ENCODE results near the gene SP5.
A peak's percentile ranks its signal among the peaks of the same experiment; 100 is the strongest.
"Not testable (repeated sequence)": the region's sequence is repeated elsewhere in the genome, so short reads cannot be mapped to it uniquely, and the experiment has no call there.

Gene SP5

GRCh38 chr2:170715062-170715931, at the start of gene SP5:
Gene SP5, plus strand, starts transcription at chr2:170715337. Its CDS starts 176 bp downstream, at chr2:170715513.
- DNase-seq (ENCODE audit: low spot score) = peak; percentile 11

DNA sequence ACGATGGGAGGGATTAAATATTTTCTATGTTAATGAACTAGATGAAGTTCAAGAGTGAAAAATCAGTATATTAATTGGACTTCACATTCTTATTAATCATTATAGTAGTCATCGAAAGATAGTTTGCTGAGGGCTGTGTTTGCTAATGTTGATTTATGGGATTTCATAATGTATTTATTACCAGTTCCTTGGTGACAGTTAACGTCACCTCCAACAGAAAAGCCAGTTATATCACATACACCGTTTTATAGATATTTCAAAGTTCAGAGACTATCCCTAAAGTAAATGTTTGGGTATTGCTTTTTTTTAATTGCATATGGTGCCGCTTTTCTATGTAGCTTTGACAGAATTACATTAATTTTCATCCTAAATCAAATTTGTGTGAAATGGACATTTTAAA, 49.4 kb upstream of the SP5 start:
- no peak for DNase-seq (ENCODE audit: low spot score)

- DNase-seq (ENCODE audit: low spot score) = no peak
Observed at GRCh38 chr2:170669909-170670308, 45.2 kb upstream of the SP5 start.

GRCh38 chr2:170670651-170671050, 44.5 kb upstream of the SP5 start:
- no peak for DNase-seq (ENCODE audit: low spot score)

DNA sequence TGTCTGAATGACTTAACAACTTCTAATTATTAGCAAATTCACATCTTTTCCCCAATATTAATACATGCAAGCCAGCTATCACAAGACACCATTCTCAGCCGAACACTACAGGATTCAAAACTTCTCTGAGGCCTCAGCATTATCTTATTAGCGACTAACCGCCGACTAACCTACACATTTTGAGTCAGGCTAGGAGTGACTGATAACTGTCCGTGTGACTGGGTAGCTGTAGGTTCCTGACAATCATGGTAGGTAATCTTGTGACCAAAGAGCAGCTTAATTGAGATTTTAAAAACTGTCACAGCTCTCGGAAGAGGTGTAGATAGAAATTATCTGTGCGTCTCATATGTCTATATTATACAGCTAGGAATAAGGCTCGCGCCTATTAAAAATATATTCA, 44.1 kb upstream of the SP5 start:
- no peak for DNase-seq (ENCODE audit: low spot score)

DNA sequence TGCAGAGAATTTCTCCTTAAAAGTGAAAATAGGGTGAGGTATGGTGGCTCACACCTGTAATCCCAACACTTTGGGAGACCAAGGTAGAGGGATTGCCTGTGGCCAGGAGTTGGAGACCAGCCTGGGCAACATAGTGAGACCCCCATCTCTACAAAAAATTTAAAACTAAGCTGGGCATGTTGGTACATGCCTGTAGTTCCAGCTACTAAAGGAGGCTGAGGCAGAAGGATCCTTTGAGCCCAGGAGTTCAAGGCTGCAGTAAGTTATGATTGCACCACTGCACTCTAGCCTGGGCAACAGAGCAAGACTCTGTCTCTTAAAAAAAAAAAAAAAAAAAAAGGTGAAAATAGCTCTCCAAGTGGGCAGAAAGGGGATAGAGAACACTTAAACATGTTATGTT, 40.9 kb upstream of the SP5 start:
- DNase-seq (ENCODE audit: low spot score) = not testable (repeated sequence)

DNA sequence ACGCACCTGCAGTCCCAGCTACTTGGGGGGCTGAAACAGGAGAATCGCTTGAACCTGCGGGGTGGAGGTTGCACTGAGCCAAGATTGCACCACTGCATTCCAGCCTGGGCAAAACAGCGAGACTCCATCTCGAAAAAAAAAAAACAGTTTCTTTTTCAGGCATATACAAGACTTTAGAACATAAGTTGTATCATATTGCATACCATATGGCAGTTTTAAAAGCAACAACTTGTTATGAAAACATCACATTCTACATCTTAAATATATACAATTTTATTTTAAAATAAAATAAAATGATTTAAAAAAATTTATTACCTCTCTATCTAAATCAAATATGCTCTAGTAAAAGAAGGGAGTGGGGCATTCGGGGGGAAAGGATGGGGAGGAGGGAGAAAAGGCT, 39.4 kb upstream of the SP5 start:
- no peak for DNase-seq (ENCODE audit: low spot score)

- no peak for DNase-seq (ENCODE audit: low spot score)
Observed at GRCh38 chr2:170679607-170680079, 35.5 kb upstream of the SP5 start.

DNA sequence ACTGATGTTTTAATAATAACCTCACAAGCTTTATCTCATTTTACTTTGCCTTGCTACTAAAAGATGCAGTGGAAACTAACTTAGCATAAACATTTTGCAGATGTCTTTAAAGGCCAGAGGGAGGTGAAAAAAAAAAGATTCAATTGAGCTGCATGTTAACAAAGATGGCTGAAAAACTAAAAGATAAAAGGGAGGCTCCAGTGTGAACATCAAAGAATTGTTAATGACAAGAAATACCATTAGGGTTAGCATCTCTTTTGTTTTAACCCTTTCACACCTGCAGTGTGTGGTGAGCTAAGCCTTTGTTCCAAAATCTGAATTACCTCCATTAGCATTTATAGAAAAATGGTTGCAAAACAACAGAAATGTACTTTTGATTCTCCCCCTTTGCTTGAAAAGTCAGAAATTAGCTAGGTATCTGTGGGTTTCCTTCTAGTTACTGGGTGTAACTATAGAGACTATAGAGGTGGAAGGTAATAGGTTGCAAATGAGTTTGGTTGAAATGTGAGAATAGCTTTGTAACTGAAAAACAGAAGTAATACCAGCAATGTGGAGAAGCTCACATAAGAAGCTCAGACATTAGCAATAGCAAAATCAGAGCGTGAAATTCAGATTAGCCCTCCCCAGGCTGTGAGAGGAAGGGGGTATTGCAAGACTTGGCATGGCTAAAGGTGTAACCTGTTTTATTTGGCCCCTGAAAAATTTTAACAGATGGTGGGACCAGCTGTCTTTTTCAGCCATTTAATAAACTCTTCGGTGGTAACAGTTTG, 34.8 kb upstream of the SP5 start:
- no peak for DNase-seq (ENCODE audit: low spot score)

- DNase-seq (ENCODE audit: low spot score) = no peak
Observed at GRCh38 chr2:170681311-170681710, 33.8 kb upstream of the SP5 start.

DNA sequence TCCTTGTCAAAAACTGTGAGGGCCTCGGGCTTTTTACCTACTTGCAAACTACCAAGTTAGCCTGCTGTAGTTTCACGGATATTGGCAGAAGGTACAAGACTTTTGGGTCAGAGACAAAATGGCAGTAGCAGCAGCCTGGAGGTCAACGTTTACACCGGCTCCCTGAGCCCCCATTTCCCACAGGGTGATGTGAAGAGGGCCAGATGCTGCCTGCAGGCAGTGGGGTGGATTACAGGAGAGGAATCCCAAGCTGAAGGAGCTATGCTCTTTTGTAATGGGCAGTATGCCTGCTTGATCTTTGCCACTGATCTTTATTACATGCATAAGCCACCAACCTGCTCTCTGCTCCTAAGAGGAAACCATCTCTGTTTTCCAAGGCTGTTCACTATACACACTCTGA, 29.5 kb upstream of the SP5 start:
- no peak for DNase-seq (ENCODE audit: low spot score)

GRCh38 chr2:170689481-170689880, 25.7 kb upstream of the SP5 start:
- no peak for DNase-seq (ENCODE audit: low spot score)

- DNase-seq (ENCODE audit: low spot score) = no peak
Observed at GRCh38 chr2:170690640-170691039, 24.5 kb upstream of the SP5 start.

DNA sequence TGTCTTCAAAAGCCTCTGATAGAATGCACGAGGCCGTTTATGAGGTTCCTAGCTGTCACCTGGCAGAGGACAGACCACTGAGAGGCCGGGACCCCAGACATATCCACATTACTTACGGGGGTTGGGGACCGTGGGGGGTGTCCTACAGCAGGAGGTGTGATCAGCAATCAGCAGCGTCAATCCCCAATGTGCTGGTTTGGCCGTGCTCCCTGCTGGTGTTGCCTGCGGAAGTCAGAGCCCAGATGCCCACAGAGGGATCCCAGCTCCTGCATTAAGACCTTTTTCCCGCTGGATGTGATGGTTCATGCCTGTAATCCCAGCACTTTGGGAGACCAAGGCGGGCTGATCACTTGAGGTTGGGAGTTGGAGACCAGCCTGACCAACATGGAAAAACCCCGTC, 20.8 kb upstream of the SP5 start:
- DNase-seq (ENCODE audit: low spot score) = no peak

- DNase-seq (ENCODE audit: low spot score) = no peak
Observed at GRCh38 chr2:170695521-170696410, 19.4 kb upstream of the SP5 start.

- no peak for DNase-seq (ENCODE audit: low spot score)
Observed at GRCh38 chr2:170696948-170697347, 18.2 kb upstream of the SP5 start.

GRCh38 chr2:170701011-170701410, 14.1 kb upstream of the SP5 start:
- DNase-seq (ENCODE audit: low spot score) = no peak

DNA sequence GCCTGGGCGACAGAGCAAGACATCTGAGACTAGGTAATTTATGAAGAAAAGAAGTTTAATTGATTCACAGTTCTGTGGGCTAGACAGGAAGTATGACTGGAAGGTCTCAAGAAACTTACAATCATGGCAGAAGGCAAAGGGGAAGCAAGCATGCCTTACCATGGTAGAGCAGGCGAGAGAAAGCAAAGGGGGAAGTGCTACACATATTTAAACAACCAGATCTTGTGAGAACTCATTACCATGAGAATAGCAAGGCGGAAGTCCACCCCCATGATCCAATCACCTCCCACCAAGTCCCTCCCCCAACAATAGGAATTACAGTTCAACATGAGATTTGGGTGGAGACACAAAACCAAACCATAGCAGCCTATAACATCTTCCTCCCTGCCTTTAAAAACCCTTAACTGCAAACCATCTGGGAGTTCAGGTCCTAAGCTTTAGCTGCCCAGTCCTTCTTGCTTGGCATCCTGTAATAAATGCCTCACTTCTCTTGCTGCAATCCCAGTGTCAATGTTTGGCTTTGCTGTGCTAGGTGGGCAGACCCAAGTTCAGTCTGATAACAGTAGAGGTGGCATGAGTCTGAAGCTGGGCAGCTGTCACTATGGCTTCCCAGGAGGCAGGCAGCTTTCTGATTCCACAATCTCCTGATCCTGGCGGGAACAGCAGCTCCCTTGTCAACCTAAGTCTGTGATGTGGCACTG, 11.2 kb upstream of the SP5 start:
- DNase-seq (ENCODE audit: low spot score) = no peak

- no peak for DNase-seq (ENCODE audit: low spot score)
Observed at GRCh38 chr2:170707821-170708795, 7.0 kb upstream of the SP5 start.

GRCh38 chr2:170710609-170710979, 4.5 kb upstream of the SP5 start:
- no peak for DNase-seq (ENCODE audit: low spot score)
